Activated CD8-positive, alpha-beta memory T cell treated with anti-CD3 and anti-CD28 coated beads, Interleukin-2, amount 50 U/mL, for 48 hours (primary cell): ENCODE measurements around the gene EIF4EBP2.

Experiments
- DNase-seq: peaks from one replicate; pipeline ENCODE4 v3.0.0-alpha.2; 2020

EIF4EBP2 gene

GRCh38 chr10:70462349-70462984 is 58.5 kb downstream of the EIF4EBP2 start:
- no peak for DNase-seq

GRCh38 chr10:70465278-70465677 is 61.3 kb downstream of the EIF4EBP2 start:
- DNase-seq = no peak

- no peak for DNase-seq
Measured at GRCh38 chr10:70465832-70466231, 61.9 kb downstream of the EIF4EBP2 start.

- no peak for DNase-seq
Measured at GRCh38 chr10:70466951-70467350, 63.0 kb downstream of the EIF4EBP2 start.

- DNase-seq = no peak
Measured at GRCh38 chr10:70472799-70473454, 69.0 kb downstream of the EIF4EBP2 start.

- no peak for DNase-seq
Measured at GRCh38 chr10:70474780-70475179, 70.8 kb downstream of the EIF4EBP2 start.

GRCh38 chr10:70475661-70476060 is 71.7 kb downstream of the EIF4EBP2 start:
- no peak for DNase-seq

GRCh38 chr10:70476249-70477035 is 72.5 kb downstream of the EIF4EBP2 start:
- no peak for DNase-seq

GRCh38 chr10:70477661-70478162 is 73.8 kb downstream of the EIF4EBP2 start:
- no peak for DNase-seq
